Nucleus accumbens (tissue), 56 donors: ENCODE results near the gene NCOA1.
"Not testable (repeated sequence)": the region's sequence is repeated elsewhere in the genome, so short reads cannot be mapped to it uniquely, and the experiment has no call there.

ENCODE experiments used
- DNase-seq, 56 donors: peaks; one replicate each; lab custom pipeline; 2025; lab: John Stamatoyannopoulos, UW

Gene NCOA1

DNA sequence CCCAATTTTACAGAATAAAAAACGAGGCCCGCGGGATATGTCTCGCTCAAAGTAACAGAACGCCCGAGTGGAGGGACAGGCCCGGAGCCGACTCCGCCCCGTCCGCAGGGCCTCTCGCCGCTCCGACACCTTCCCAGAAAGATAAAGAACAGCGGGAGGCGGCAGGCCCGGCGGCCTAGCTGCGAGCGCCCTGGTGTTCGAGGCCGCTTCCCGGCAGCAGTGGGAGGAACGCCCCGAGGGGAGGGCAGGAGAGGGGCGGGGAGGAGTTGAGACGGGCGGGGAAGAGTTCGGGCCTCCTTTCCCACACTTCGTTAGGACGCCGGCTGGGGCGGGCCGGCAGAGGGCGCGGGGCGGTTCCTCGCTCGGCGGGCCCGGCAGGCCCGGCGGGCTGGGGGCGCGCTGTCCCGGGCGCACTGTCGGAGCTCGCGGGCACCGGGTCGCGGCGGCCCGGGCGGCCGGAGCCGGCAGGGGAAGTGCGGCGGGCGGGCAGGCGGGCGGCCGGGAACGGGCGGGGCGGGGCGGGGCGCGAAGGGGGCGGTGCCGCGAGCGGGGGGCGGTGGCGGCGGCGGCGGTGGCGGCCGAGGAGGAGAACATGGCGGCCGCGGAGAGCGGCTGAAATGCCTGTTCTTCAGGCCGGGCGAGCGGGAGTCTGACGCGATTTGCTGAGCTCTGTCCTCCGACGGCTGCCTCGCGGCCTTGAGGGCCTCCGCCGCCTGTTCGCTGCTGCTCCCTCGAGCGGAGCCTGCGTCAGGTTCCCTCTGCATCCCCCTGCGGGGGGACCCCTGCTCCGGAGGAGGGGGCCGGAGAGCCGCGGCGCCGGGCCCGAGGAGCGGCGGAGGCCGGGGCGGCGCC lies at the start of gene NCOA1:
Gene NCOA1 (plus strand): TSS at position 565 of the 852 bp plus-strand sequence. CDS start 167,424 bp downstream, outside the sequence.
- DNase-seq, result peak in 55 of 56 donors; percentile 48 to 92 (median 84)

DNA sequence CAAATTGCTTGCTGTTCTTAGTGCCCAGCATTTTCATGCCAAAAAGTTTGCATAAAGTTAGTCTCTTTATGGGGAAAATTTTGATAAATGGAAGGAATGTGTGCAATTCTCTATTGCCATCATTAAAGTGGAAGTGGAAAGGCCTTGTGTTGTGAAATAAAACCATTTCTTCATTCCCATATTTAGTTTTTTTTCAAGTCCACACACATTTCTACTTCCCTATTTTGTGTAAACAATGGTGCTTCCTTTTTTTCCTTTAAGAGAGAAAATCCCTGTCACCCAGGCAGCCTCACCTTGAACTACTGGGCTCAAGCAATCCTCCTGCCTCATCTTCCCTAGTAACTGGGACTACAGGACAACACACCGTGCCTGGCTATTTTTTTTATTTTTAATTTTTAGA lies 42.3 kb upstream of the NCOA1 start:
- DNase-seq, result no peak

DNA sequence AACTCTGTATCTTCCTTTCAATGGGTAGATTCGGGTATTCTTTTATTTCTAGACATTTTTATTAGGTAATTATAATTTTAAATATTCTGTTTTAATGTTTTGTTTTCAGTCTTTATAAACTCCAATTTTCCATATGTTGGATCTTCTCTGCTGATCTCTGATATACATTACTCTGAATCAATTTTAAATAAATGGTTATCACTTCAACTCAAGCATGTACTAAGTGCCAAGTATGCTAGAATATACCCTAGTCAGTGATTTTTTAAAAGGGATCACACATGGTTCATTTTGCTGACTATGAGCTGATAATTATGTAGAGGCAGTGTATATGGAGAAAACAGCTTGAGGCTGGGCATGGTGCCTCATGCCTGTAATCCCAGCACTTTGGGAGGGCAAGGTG lies 41.7 kb upstream of the NCOA1 start:
- no peak for DNase-seq

DNA sequence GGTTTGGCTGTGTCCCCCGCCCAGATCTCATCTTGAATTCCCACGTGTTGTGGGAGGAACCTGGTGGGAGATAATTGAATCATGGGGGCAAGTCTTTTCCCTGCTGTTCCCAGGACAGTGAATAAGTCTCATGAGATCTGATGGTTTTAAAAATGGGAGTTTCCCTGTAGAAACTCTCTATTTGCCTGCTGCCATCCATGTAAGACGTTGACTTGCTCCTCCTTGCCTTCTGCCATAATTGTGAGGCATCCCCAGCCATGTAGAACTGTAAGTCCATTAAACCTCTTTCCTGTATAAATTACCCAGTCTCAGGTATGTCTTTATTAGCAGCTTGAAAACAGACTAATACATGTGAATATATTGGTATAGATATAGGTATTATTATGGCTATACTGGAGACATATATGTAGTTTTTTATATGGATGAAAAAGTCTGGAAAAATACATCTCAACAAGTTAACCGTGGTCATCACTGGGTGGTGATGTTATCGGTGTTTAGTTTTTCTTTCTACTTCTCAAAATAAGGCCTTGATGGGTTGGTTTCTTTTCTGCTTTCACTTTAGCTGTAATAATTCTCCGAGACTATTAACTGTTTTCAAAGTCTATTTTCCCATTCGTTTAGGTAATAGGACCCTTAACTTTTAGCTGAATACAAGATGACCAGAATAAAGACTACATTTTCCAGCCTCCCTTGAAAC lies 39.1 kb upstream of the NCOA1 start:
- DNase-seq, result no peak

DNA sequence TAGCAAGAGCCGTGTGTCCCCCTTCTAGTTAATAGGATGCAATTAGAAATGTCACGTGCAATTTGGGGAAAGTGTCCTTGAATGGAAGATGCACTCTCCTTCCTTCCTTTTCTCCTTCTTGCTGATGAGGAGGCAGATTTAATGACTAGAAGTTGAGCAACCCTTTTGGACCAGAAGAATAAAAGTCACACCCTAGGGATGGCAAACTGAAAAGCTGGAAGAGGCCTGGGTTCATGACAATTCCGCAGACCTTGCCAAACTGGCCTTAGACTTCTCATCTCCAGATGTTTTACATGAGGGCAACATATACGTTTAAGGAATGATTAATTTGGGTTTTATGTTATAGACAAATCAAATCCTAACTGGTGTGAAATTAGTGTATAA lies 38.6 kb upstream of the NCOA1 start:
- DNase-seq, result no peak

DNA sequence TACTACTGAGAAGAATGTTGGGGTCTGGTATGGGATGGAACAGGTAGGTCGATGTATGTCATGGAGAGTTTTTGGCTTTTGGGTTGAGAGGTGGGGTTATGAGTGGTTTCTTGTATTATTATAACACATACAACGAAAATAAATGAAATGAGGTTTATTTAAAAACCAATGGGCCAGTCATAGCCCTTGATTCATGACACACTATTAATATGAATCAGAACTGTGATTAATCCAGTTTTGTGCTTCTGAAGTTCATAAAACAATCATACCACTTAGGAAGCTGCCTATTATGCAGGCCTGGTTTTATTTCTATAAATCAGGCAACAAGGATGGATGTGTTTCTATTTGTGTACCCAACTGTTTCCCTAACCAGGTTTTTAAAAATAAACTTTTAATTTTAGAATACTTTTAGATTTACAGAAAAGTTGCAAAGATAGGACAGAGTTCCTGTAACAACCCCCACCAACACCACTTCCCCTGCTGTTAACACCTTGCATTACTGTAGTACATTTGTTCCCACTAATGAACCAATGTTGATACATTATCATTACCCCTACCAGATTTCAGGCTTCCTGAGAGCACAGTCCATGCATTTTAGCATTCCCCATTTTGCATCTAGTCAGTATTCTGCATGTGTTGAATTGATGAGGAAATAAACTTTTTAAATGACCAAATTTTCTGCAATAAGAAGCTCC lies 37.5 kb upstream of the NCOA1 start:
- no peak for DNase-seq

DNA sequence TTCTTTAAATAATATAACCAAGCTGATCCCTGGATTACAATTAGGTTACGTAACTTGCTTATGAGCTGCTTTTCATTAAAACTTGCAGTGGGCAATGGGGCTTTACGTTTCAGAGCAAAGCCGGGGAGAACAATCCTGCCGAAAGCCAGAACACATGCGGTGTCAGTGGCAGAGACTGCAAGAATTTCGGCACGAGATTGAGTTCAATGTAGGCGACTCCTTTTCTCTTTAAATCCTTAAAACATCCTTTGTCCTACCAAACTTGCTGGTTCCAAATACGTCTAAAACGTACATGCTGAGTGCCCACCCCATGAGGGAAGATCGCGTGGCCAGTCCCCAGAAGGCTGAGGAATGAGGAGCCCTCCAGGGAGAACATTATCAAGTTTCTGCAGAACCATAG lies 36.8 kb upstream of the NCOA1 start:
- DNase-seq, result peak in 6 of 56 donors; percentile 8 to 29 (median 15)

DNA sequence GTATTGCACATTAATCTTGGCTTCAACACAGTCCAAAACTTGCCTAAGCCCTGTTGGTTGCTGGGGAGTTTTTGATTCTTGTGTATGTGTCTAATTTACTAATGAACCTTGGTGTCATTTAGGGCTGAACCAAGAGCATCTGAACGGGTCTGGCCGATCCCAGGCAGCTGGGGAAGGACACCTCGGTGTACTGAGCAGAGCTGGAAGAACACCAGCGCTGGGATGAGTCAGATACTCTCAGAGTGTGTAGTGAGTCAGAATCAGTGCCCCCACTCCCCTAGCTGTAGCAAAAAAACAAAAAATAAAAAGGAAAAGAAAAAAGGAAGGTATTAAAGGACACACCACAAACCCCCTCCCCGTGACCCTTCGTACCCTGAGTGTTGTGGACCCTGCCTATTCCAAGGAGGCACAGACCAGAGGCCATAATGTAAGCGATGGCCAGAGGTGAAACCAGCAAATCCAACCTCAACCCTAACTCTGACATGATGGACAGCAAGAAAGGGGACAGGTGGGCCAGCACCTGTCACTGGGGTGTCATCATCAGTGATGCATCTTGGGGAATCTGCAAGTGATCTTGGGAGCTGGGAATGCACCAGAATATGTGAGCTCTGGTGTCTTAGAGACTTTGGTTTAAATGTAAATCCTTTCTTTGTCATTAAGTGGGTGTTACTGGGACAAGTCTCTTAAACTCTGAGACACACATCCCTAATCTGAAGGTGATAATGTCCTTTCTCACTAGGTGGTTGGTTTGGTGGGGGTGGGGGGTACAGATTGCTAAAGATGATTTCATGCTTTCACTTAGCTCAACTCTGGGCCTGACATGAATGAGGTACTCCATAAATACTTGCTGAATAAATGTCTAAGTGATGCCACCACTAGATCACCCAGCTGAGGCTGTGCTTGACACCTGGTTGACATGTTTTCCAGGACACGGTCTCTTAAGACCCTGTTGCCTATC lies 34.2 kb upstream of the NCOA1 start:
- peak in 33 of 56 donors; percentile 7 to 78 (median 25) for DNase-seq

DNA sequence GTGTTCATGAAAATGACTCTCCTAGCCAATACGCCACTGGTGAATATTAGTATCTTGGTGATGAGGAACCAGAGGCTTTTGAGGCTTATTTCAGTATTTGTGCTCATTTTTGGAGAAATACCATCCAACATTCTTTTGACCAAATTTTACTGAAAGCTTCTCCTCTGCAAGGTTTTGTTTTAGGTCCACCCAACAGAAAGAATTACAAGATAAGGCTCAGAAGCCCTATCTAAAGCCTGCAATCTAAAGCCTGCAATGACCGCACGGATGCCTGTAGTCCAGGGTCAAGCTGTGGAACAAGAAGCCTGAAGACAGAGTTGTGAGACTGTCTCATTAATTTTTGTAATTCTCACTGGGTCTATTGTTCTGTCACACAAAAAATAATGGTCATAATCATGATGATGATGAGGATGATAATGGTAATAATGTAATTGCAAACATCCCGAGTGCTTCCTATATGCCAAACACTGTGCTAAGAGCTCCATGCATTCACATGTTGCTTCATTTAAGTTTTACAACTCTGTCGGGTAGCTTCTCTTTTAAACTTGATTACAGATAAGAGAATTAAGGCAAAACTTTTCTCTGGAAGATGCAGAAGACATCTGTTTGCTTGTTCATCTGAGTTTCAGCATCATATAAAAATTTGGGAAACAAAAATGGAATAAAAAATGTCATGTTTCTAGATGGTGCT lies 33.2 kb upstream of the NCOA1 start:
- DNase-seq, result no peak

DNA sequence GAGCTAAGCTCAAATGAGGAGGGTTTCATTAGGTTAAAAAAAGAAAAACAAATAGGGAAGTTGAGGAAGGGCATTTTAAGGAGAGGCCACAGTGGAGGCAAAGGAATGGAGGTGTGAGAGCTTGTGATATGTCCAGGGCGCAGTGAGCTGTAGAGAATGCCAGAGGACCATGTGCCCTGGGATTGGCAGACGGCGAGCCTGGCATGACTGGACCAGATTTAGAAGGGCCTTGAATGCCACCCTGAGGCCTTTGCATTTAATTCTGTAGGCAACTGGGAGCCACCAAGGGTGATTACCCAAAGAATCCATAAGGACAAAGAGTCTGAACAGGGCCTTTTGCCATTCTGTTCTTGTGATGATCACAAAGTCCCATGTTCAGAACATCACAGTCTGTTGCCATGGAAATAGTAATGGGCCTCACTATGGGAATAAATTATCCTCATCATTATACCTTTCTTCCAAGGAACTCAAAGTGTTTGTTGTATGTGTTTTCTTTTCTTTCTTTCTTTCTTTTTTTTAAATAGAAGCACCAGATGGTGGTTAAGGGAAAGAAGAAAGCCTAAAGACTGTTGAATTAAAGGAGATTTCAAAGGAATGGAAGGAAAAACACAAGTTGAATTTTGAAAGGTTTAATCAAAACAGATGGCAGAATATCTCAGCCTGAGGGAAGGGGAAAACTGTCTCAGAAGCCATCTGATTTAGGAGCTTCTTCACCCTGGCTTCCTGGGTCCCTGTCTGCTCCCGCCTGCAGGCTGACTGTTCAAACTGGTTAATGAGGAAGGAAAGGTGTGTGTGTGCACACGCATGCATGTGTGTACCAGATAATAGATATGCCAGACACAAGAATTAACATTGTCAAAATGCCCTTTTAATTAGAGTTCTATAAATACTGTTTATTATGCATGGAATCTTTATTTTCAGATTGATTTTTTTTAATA lies 31.6 kb upstream of the NCOA1 start:
- no peak for DNase-seq

DNA sequence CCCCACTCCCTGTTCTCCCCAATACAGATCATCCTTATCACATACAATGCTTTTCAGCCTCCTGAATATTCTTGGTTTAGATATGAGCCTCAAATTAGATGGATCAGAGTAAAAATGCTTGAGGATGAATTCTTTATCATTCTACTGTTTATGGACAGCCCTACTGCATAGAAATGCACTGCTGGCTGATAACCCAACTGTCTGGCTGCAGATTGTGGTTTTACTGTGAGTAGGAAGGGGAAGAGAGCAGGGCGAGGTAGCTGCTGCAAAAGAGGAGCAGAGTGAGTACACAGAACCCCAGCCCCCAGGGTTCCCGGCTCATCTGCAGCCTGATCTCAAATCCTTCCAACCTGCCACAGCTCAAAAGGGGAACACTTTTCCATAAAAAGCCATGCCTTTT lies 29.4 kb upstream of the NCOA1 start:
- DNase-seq, result peak in 16 of 56 donors; percentile 3 to 62 (median 22)

DNA sequence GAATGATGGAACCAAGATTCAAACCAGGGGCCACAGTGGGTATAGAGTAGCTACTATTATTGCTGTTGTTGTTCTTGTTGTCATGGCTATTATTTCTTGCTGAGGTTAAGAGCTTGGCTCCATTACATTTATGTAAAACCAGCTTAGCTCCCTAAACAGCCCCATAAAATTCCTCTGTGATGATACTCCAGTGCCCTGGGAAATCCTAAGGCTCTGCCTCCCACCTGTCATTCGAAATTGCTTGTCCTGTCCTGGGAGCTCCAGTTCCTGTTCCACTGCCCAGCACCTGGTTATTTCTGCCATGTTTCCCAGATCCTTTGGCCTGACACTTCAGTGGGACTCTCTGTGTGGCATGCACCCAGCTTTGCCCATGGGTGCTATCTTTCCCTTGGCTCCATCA lies 27.8 kb upstream of the NCOA1 start:
- no peak for DNase-seq

DNA sequence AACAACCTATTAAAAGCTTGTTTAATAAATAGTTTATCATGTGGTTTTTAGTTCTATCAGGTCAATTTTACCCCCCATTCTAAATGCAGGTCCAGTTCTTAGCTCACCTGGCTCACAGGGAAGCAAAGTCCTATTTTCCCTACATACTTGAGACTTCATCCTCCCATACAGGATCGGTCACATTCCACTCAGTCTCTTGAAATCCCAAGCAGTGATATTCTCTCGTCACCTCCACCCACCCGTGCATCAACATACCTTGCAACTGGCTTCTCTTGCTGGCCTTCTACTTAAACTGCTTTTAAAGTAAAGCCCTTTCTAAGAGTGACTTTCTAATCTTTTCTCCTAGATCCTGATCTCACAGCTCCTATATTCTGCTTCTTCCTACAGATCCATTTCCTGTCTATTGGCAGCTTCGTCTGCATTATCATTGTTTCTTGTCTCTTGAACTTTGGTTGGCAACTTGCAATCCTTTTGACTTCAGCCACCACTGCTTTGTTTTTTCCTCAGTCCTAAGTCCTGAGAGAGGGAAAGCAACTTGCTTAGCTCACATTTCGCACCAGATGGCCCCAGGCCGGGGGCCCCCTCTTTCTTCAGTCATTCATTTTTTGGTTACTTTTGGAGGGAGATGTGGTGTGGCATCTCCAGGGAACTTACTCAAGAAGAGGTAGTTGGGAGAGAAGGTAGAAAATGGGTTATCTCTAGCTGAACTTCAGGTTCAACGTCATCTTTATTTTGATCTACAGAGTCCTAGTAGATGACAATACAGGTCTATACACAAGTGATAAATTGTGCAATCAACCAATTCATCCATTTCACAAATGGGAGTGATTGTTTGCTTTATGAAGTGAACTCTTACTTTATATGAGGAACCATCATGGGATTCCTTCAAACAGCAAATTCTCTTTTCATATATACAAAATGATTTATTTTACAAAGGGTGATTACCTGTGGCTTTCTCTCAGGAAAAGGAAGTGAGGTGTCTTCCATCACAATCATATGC lies 23.9 kb upstream of the NCOA1 start:
- DNase-seq, result no peak

DNA sequence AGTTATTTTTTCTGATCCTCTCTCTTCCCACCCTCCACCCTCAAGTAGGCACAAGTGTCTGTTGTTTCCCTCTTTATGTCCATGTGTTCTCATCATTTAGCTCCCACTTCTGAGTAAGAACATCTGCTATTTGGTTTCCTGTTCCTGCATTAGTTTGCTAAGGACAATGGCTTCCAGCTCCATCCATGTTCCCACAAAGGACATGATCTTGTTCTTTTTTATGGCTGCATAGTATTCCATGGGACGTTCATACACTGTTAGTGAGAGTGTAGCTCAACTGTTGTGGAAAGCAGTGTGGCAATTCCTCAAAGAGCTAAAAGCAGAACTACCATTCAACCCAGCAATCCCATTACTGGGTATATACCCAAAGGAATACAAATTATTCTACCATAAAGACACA lies 22.6 kb upstream of the NCOA1 start:
- DNase-seq, result not testable (repeated sequence)

DNA sequence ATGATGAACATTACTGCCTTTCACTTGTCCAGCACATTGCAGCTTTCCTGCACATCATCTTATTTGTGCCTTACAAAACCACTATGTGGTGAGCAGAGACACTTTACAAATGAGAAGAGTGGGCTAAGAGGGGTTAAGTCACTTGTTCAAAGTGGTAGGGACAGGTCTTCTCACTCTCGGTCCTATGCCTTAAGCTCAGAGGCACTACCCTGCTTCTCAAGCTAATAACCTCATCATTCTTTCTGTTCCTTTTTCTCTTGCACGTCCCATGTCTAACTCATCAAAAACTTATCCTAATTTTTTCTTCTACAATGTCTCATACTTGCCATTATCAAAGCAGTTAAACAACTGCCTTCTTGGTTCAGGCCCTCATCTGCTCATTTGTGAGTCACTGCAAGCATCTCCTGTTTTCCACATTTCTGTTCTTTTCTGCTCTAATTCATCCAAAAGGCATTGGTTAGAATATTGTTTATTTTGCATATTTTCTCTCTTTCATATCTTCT lies 21.9 kb upstream of the NCOA1 start:
- no peak for DNase-seq

DNA sequence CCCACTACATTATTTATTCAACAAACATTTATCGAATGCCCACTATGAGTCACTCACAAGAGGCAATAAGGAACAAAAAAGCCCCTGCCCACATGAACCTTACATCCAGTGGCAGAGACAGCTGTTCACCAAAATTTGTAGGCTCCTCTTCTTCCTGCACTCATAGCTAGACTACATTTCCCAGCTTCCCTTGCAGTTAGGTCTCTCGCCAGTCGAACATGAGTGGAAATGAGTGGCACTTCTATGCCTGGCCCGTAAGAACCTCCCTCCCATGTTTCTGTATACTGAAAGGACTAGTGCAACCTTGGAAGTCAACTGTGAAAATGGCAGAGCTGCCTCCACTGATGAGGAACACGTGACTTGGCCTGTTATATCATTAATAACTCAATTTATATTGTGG lies 19.4 kb upstream of the NCOA1 start:
- no peak for DNase-seq

DNA sequence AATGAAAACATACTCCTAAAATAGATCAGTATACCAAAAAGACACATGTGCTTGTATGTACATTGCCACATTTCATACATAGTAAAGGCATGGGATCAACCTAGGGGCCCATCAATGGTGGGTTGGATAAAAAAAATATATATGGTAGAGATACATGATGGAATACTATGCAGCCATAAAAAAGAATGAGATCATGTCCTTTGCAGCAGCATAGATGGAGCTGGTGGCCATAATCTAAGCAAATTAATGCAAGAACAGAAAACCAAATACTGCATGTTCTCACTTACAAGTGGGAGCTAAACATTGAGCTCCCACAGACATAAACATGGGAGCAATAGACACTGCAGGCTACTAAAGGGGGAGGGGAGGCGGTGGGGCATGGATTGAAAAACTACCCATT lies 18.6 kb upstream of the NCOA1 start:
- DNase-seq, result no peak
